Prostate gland (tissue), 2 donors: ENCODE results near the gene LETMD1. TPM values are rescaled to one million over a fixed set of nuclear protein-coding genes. Genes with fewer than 3 reads are reported as not detected.

ENCODE experiments used
- DNase-seq: peaks from one replicate; pipeline ENCODE4 v3.0.0-alpha.2; 2019; ENCODE audit warnings: low spot score
- H3K27ac ChIP-seq, 2 donors: fragments of 200-600 bp; sonication (generic); 2 replicates each; pipeline ENCODE4 v1.5.1; 2017 to 2019
- H3K27me3 ChIP-seq: fragments of 200-600 bp; sonication (generic); replicated peaks from 2 replicates; pipeline ENCODE4 v1.5.1; 2019; ENCODE audit not compliant: insufficient read depth
- H3K36me3 ChIP-seq, 2 donors: fragments of 200-600 bp; sonication (generic); 1 replicate in 1 of 2; 2 replicates in 1 of 2; pipeline versions ENCODE4 v1.5.1 to v1.8.1; 2017 to 2019
- H3K4me1 ChIP-seq: fragments of 200-600 bp; sonication (generic); replicated peaks from 2 replicates; pipeline ENCODE4 v1.5.1; 2019
- H3K4me3 ChIP-seq, 2 donors: fragments of 200-600 bp; sonication (generic); 2 replicates each; pipeline ENCODE4 v1.5.1; 2017 to 2019
- H3K9me3 ChIP-seq: fragments of 200-600 bp; sonication (generic); 2 replicates; pipeline ENCODE4 v1.5.1; 2017
- CTCF ChIP-seq, 4 experiments: fragments of 200-600 bp in 2 of 4; fragments of 450-650 bp in 2 of 4; sonication (generic) in 2 of 4; IDR thresholded peaks; 1 replicate in 3 of 4; 2 replicates in 1 of 4; pipeline ENCODE4 v1.5.1; 2016 to 2019; ENCODE audit warnings: antibody characterized with exemption in 4 of 4, mild to moderate bottlenecking in 2 of 4, moderate library complexity in 2 of 4
- POLR2A ChIP-seq: fragments of 450-650 bp; IDR thresholded peaks from one replicate; pipeline ENCODE4 v1.6.1; 2016; ENCODE audit warnings: antibody characterized with exemption, mild to moderate bottlenecking
- POLR2AphosphoS5 ChIP-seq: sonication (generic); formaldehyde crosslinking; IDR thresholded peaks from one replicate; pipeline ENCODE4 v1.6.1; 2017; ENCODE audit warnings: antibody characterized with exemption
- WGBS: methylation state at CpG from one replicate; pipeline ENCODE4 v1.1.5; 2018; 5-methylcytosine and 5-hydroxymethylcytosine counted together
- intact Hi-C: fragments of 100-400 bp; cut with DNase I; formaldehyde crosslinking; loops from one replicate; pipeline ENCODE4 v1.14.2; 2022
- total RNA-seq, 2 donors: library from RNA; depleted of rRNA; stranded (reverse); fragments of >200 nt; gene quantifications; one replicate each; pipeline ENCODE4 v1.1.0, GENCODE V29; 2016

Gene LETMD1
- total RNA-seq, 2 donors from 2014 or later: 63.3 to 63.6 TPM

- Histone ChIP-seq H3K27ac (no peak overlapping the region), H3K36me3 (peaks cover 0 to 18% of the 10 kb centered on the region in 2 donors), H3K9me3 (no peaks in the 10 kb centered on the region), H3K4me3 (no peak overlapping the region), H3K27me3 (no peaks in the 10 kb centered on the region), H3K4me1 (no peaks in the 10 kb centered on the region)
- 72% methylated on average over 9 of the region's 9 CpGs for WGBS
- TF ChIP-seq POLR2AphosphoS5 (no peak), POLR2A (no peak), CTCF (IDR thresholded peaks at IDR 0.05) (no peak)
- no peak for DNase-seq
- intact Hi-C loops: no loop called here
These were observed 14.7 kb downstream of the LETMD1 start for GRCh38 chr12:51062631-51063397.

DNA sequence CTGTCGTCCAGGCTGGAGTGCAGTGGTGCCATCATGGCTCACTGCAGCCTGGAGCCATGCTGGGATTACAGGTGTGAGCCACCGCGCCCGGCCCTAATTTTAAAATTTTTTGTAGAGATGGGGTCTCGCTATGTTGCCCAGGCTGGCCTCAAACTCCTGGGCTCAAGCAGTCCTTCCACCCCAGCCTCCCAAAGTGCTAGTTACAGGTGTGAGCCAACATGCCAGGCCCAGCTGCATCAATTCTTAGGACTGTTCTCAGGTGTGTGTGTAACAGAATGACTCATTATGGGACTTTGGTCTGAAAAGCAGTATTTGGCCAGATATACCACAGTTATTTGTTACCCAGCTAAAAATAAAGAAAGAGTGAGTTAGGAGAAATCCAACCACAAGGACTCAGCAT is 17.4 kb downstream of the LETMD1 start:
- WGBS: 91% methylated on average over 5 of the region's 5 CpGs
- Histone ChIP-seq H3K4me1 (no peaks in the 10 kb centered on the region), H3K4me3 (no peak overlapping the region), H3K27ac (no peak overlapping the region), H3K27me3 (no peaks in the 10 kb centered on the region), H3K9me3 (no peaks in the 10 kb centered on the region), H3K36me3 (peaks cover 0 to 10% of the 10 kb centered on the region in 2 donors)
- no peak for DNase-seq
- TF ChIP-seq CTCF (IDR thresholded peaks at IDR 0.05): no peak
- no peak for TF ChIP-seq POLR2AphosphoS5
- no peak for TF ChIP-seq POLR2A
- intact Hi-C loops: no loop called here

DNA sequence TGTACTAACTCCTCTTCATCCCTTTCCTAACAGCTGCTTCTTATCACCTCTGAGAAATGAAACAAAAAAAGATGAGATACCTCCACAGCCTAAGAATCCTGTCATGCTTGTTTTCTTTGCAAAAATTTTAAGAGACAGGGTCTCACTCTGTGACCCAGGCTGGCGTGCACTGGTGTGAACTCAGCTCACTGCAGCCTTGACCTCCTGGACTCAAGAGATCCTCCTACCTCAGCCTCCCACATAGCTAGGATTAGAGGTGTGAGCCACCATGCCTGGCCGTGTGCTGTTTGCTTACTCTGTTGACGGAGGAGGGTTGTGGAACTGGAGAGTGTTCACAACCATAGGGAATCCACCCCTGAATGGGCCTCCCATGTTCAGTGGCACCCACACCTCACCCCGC is 19.1 kb downstream of the LETMD1 start:
- 79% methylated on average over 4 of the region's 4 CpGs for WGBS
- Histone ChIP-seq H3K9me3 (no peaks in the 10 kb centered on the region), H3K36me3 (peaks cover 0 to 10% of the 10 kb centered on the region in 2 donors), H3K27ac (no peak overlapping the region), H3K27me3 (no peaks in the 10 kb centered on the region), H3K4me1 (no peaks in the 10 kb centered on the region), H3K4me3 (no peak overlapping the region)
- TF ChIP-seq CTCF (IDR thresholded peaks at IDR 0.05): no peak
- no peak for TF ChIP-seq POLR2A
- TF ChIP-seq POLR2AphosphoS5: no peak
- intact Hi-C loops: no loop called here
- no peak for DNase-seq

GRCh38 chr12:51067771-51068170 is 19.6 kb downstream of the LETMD1 start:
- Histone ChIP-seq H3K4me3 (no peak overlapping the region), H3K9me3 (no peaks in the 10 kb centered on the region), H3K27me3 (no peaks in the 10 kb centered on the region), H3K4me1 (no peaks in the 10 kb centered on the region), H3K36me3 (peaks cover 0 to 10% of the 10 kb centered on the region in 2 donors), H3K27ac (no peak overlapping the region)
- no peak for DNase-seq
- WGBS: 86% methylated on average over 7 of the region's 7 CpGs
- intact Hi-C loops: no loop called here
- TF ChIP-seq CTCF (IDR thresholded peaks at IDR 0.05): no peak
- no peak for TF ChIP-seq POLR2A
- TF ChIP-seq POLR2AphosphoS5: no peak

DNA sequence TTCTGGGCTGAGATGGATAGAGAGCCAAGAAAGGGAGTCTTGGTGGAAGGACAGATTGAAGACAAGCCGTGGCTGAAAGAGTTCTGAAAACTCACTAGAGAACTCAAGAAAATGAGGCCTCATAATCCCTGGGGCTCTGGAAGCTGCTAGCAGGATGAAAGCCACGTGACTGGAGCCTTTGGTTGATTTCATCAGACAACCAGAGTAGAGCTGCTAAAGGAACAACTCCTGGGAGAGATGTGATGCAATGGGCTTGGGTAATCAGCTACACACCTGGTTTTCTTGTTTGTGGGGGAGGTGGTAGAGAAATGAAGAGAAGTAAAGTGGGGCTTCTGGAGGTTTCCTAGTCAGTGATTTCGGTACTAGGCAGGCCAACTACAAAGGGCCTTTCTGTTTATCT is 21.9 kb downstream of the LETMD1 start:
- WGBS: 90% methylated on average over 3 of the region's 3 CpGs
- Histone ChIP-seq H3K27ac (no peak overlapping the region), H3K27me3 (no peaks in the 10 kb centered on the region), H3K9me3 (no peaks in the 10 kb centered on the region), H3K36me3 (peaks cover 0 to 10% of the 10 kb centered on the region in 2 donors), H3K4me3 (no peak overlapping the region), H3K4me1 (no peaks in the 10 kb centered on the region)
- intact Hi-C loops: no loop called here
- DNase-seq: no peak
- TF ChIP-seq POLR2AphosphoS5 (no peak), POLR2A (no peak), CTCF (IDR thresholded peaks at IDR 0.05) (no peak)
